Measurements from ENCODE around the gene WEE2. TPM values are rescaled to one million over a fixed set of nuclear protein-coding genes. Genes with fewer than 3 reads are reported as not detected.

Gene WEE2
- total RNA-seq (not detected), polyA plus RNA-seq (not detected)
- long read RNA-seq, donor 1, result 0 reads
- long read RNA-seq, donor 2, result 0 reads
- long read RNA-seq, donor 3, result 0 reads
- long read RNA-seq, donor 4, result 0 reads
- long read RNA-seq, donor 5, result 0 reads

DNA sequence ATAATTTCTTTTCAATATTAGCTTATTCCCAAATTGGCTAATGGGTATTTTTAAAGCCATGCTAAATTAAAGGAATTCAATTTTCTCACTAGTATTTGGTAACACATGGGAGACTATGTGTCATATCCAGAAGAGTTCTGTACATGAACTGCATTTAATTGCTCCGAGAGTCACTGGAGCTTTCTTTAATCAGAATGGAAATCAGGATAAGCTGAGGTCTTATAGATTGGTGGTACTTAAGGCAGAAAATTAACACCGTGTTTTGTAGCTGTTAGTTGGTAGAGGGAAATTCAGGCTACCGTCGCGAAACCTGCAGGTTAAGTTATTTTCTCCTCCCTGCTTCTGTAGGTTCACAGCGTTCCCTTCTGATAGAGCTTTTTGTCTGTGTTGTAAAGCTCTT, at the start of gene WEE2:
TSS of gene WEE2 (plus strand) at position 3 of the 400 bp plus-strand sequence. CDS start 406 bp downstream, outside the sequence.
- TF ChIP-seq, protein P1, sequence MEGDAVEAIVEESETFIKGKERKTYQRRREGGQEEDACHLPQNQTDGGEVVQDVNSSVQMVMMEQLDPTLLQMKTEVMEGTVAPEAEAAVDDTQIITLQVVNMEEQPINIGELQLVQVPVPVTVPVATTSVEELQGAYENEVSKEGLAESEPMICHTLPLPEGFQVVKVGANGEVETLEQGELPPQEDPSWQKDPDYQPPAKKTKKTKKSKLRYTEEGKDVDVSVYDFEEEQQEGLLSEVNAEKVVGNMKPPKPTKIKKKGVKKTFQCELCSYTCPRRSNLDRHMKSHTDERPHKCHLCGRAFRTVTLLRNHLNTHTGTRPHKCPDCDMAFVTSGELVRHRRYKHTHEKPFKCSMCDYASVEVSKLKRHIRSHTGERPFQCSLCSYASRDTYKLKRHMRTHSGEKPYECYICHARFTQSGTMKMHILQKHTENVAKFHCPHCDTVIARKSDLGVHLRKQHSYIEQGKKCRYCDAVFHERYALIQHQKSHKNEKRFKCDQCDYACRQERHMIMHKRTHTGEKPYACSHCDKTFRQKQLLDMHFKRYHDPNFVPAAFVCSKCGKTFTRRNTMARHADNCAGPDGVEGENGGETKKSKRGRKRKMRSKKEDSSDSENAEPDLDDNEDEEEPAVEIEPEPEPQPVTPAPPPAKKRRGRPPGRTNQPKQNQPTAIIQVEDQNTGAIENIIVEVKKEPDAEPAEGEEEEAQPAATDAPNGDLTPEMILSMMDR (IDR thresholded peaks at IDR 0.05; ENCODE audit: control extremely low read depth, extremely low read depth), result no peak
- no peak within 1 kb of the TSS for H3K27ac ChIP-seq (ENCODE audit: low read depth in 1 of 2, low read length in 1 of 2)
- WGBS, 2 donors, result 90 to 96% methylated on average over 6 of the region's 6 CpGs

GRCh38 chr7:141659501-141659900, 48.7 kb upstream of the WEE2 start:
- Histone ChIP-seq H3K27ac (ENCODE audit: low read depth in 1 of 2, low read length in 1 of 2) (no peak overlapping the region), H3K36me3 (ENCODE audit: control insufficient read depth in 4 of 4, insufficient read depth in 4 of 4, low read length in 4 of 4) (peaks cover 14 to 29% (median 20%) of the 10 kb centered on the region in 4 donors)
- TF ChIP-seq, protein P1 (IDR thresholded peaks at IDR 0.05; ENCODE audit: control extremely low read depth, extremely low read depth), result no peak

More for the DNA sequence above, at the start of gene WEE2:
- DNase-seq (no peak), ATAC-seq (ENCODE audit: insufficient read depth, low FRiP score) (no peak)
- Histone ChIP-seq H3K4me1 (ENCODE audit: control insufficient read depth in 5 of 5, insufficient read depth in 5 of 5, low read length in 5 of 5) (peaks cover 0 to 9% (median 0%) of the 10 kb centered on the region in 5 donors), H3K27me3 (ENCODE audit: control insufficient read depth in 3 of 3, insufficient read depth in 3 of 3, low read length in 2 of 3) (no peaks in the 10 kb centered on the region), H3K9me3 (ENCODE audit: control insufficient read depth in 4 of 4, insufficient read depth in 3 of 4, low read length in 3 of 4) (no peaks in the 10 kb centered on the region), H3K36me3 (ENCODE audit: control insufficient read depth in 4 of 4, insufficient read depth in 4 of 4, low read length in 4 of 4) (no peaks in the 10 kb centered on the region), H3K9ac (ENCODE audit: insufficient read depth in 1 of 2, low read length in 2 of 2) (no peak within 1 kb of the TSS), H3K4me3 (no peak within 1 kb of the TSS)

GRCh38 chr7:141660259-141660658, 47.9 kb upstream of the WEE2 start:
- Histone ChIP-seq H3K9me3 (ENCODE audit: control insufficient read depth in 4 of 4, insufficient read depth in 3 of 4, low read length in 3 of 4) (no peaks in the 10 kb centered on the region), H3K27me3 (ENCODE audit: control insufficient read depth in 3 of 3, insufficient read depth in 3 of 3, low read length in 2 of 3) (no peaks in the 10 kb centered on the region), H3K27ac (ENCODE audit: low read depth in 1 of 2, low read length in 1 of 2) (no peak overlapping the region), H3K4me3 (no peak overlapping the region), H3K36me3 (ENCODE audit: control insufficient read depth in 4 of 4, insufficient read depth in 4 of 4, low read length in 4 of 4) (peaks cover 15 to 33% (median 28%) of the 10 kb centered on the region in 4 donors), H3K4me1 (ENCODE audit: control insufficient read depth in 5 of 5, insufficient read depth in 5 of 5, low read length in 5 of 5) (no peaks in the 10 kb centered on the region), H3K9ac (ENCODE audit: insufficient read depth in 1 of 2, low read length in 2 of 2) (no peak overlapping the region)
- DNase-seq, result peak in 1 of 3 donors; percentile 26
- 27 to 51% methylated on average over 4 of the region's 4 CpGs for WGBS, 2 donors
- TF ChIP-seq, protein P1 (IDR thresholded peaks at IDR 0.05; ENCODE audit: control extremely low read depth, extremely low read depth), result no peak
- ATAC-seq (ENCODE audit: insufficient read depth, low FRiP score), result peak; percentile 37

More at GRCh38 chr7:141659501-141659900, 48.7 kb upstream of the WEE2 start:
- Histone ChIP-seq H3K4me1 (ENCODE audit: control insufficient read depth in 5 of 5, insufficient read depth in 5 of 5, low read length in 5 of 5) (no peaks in the 10 kb centered on the region), H3K9me3 (ENCODE audit: control insufficient read depth in 4 of 4, insufficient read depth in 3 of 4, low read length in 3 of 4) (no peaks in the 10 kb centered on the region), H3K27me3 (ENCODE audit: control insufficient read depth in 3 of 3, insufficient read depth in 3 of 3, low read length in 2 of 3) (no peaks in the 10 kb centered on the region), H3K4me3 (no peak overlapping the region), H3K9ac (ENCODE audit: insufficient read depth in 1 of 2, low read length in 2 of 2) (no peak overlapping the region)
- ATAC-seq (ENCODE audit: insufficient read depth, low FRiP score) (no peak), DNase-seq (no peak)
- 88 to 91% methylated on average over 6 of the region's 6 CpGs for WGBS, 2 donors
